WTC11 (cell line): ENCODE measurements around the gene PTPRB.

Experiments
- ATF1 ChIP-seq: sonication (generic); formaldehyde crosslinking; IDR thresholded peaks from 2 replicates; pipeline ENCODE4 v1.8.1; 2023; ENCODE audit warnings: mild to moderate bottlenecking, moderate library complexity, missing genetic modification reagents
- ATF2 ChIP-seq: sonication (generic); formaldehyde crosslinking; IDR thresholded peaks from 2 replicates; pipeline ENCODE4 v1.8.1; 2022; ENCODE audit warnings: low read depth, missing genetic modification reagents, borderline replicate concordance
- ATF3 ChIP-seq: sonication (generic); formaldehyde crosslinking; conservative IDR thresholded peaks from 2 replicates; pipeline ENCODE4 v1.8.1; 2022; ENCODE audit warnings: mild to moderate bottlenecking, missing genetic modification reagents
- CTCF ChIP-seq: fragments of 200-600 bp; IDR thresholded peaks from 2 replicates; pipeline ENCODE4 v1.8.0; 2022; ENCODE audit warnings: antibody characterized with exemption
- E2F1 ChIP-seq: sonication (generic); formaldehyde crosslinking; IDR thresholded peaks from 2 replicates; pipeline ENCODE4 v1.8.0; 2022; ENCODE audit warnings: mild to moderate bottlenecking, missing genetic modification reagents
- ELF4 ChIP-seq: sonication (generic); formaldehyde crosslinking; IDR thresholded peaks from 2 replicates; pipeline ENCODE4 v1.8.1; 2022; ENCODE audit warnings: low read depth, mild to moderate bottlenecking, moderate library complexity, missing genetic modification reagents
- FOXP1 ChIP-seq: sonication (generic); formaldehyde crosslinking; IDR thresholded peaks from 2 replicates; pipeline ENCODE4 v1.8.0; 2022; ENCODE audit warnings: missing genetic modification reagents, mild to moderate bottlenecking, moderate library complexity, borderline replicate concordance
- KAT7 ChIP-seq: sonication (generic); formaldehyde crosslinking; IDR thresholded peaks from 2 replicates; pipeline ENCODE4 v1.8.1; 2023; ENCODE audit warnings: missing genetic modification reagents, mild to moderate bottlenecking, borderline replicate concordance
- MXD4 ChIP-seq: fragments of 250-450 bp; sonication (Bioruptor Pico); IDR thresholded peaks from 2 replicates; pipeline ENCODE4 v1.8.0; 2021; ENCODE audit warnings: mild to moderate bottlenecking, moderate library complexity, borderline replicate concordance
- SP1 ChIP-seq: sonication (generic); formaldehyde crosslinking; conservative IDR thresholded peaks from 2 replicates; pipeline ENCODE4 v1.8.1; 2022; ENCODE audit warnings: missing genetic modification reagents
- STAT6 ChIP-seq: sonication (generic); formaldehyde crosslinking; conservative IDR thresholded peaks from 2 replicates; pipeline ENCODE4 v1.8.1; 2023; ENCODE audit warnings: mild to moderate bottlenecking, low read depth, missing genetic modification reagents, moderate library complexity
- USF1 ChIP-seq: sonication (generic); formaldehyde crosslinking; IDR thresholded peaks from 2 replicates; pipeline ENCODE4 v1.8.0; 2022; ENCODE audit warnings: mild to moderate bottlenecking, missing genetic modification reagents

GRCh38 chr12:70467476-70467875, 169.8 kb downstream of the PTPRB start:
- no peak for TF ChIP-seq SP1
- no peak for TF ChIP-seq ELF4
- TF ChIP-seq CTCF = no peak
- TF ChIP-seq STAT6 (CRISPR knock-in tag) = no peak
- TF ChIP-seq KAT7 = no peak
- TF ChIP-seq USF1 (CRISPR knock-in tag) = no peak
- TF ChIP-seq E2F1 = no peak
- no peak for TF ChIP-seq MXD4 (CRISPR knock-in tag)
- TF ChIP-seq ATF3 (CRISPR knock-in tag) = no peak
- TF ChIP-seq ATF1 (CRISPR knock-in tag) = no peak
- TF ChIP-seq FOXP1 (CRISPR knock-in tag) = no peak
- TF ChIP-seq ATF2 (CRISPR knock-in tag) = no peak
